WTC11 (cell line): ENCODE results near the gene SPHK2. TPM values are rescaled to one million over a fixed set of nuclear protein-coding genes. Genes with fewer than 3 reads are reported as not detected.

Experiments
- CREM ChIP-seq: sonication (generic); formaldehyde crosslinking; IDR thresholded peaks from 2 replicates; pipeline ENCODE4 v1.8.1; 2022; ENCODE audit warnings: mild to moderate bottlenecking, missing genetic modification reagents, moderate library complexity
- ELF4 ChIP-seq: sonication (generic); formaldehyde crosslinking; IDR thresholded peaks from 2 replicates; pipeline ENCODE4 v1.8.1; 2022; ENCODE audit warnings: low read depth, mild to moderate bottlenecking, moderate library complexity, missing genetic modification reagents
- EMX1 ChIP-seq: fragments of 250-450 bp; sonication (Bioruptor Pico); IDR thresholded peaks from 2 replicates; pipeline ENCODE4 v1.8.0; 2021; ENCODE audit warnings: mild to moderate bottlenecking
- ETV6 ChIP-seq: sonication (generic); formaldehyde crosslinking; IDR thresholded peaks from 2 replicates; pipeline ENCODE4 v1.8.1; 2022; ENCODE audit warnings: mild to moderate bottlenecking, missing genetic modification reagents
- FOXJ3 ChIP-seq: sonication (generic); formaldehyde crosslinking; IDR thresholded peaks from 2 replicates; pipeline ENCODE4 v1.9.0; 2021; ENCODE audit warnings: missing genetic modification reagents, mild to moderate bottlenecking, borderline replicate concordance
- FOXK1 ChIP-seq: sonication (generic); formaldehyde crosslinking; IDR thresholded peaks from 2 replicates; pipeline ENCODE4 v1.8.0; 2022; ENCODE audit warnings: mild to moderate bottlenecking, moderate library complexity, missing genetic modification reagents
- HMGA2 ChIP-seq: fragments of 250-450 bp; sonication (Bioruptor Pico); IDR thresholded peaks from 2 replicates; pipeline ENCODE4 v1.4.0; 2021; ENCODE audit warnings: mild to moderate bottlenecking, moderate library complexity
- JUN ChIP-seq: sonication (generic); formaldehyde crosslinking; IDR thresholded peaks from 2 replicates; pipeline ENCODE4 v1.8.0; 2023; ENCODE audit warnings: mild to moderate bottlenecking, missing genetic modification reagents
- MXD4 ChIP-seq: fragments of 250-450 bp; sonication (Bioruptor Pico); IDR thresholded peaks from 2 replicates; pipeline ENCODE4 v1.8.0; 2021; ENCODE audit warnings: mild to moderate bottlenecking, moderate library complexity, borderline replicate concordance
- MYBL2 ChIP-seq: sonication (generic); formaldehyde crosslinking; IDR thresholded peaks from 2 replicates; pipeline ENCODE4 v1.8.1; 2023; ENCODE audit warnings: mild to moderate bottlenecking, moderate library complexity, missing genetic modification reagents
- NFYB ChIP-seq: sonication (generic); formaldehyde crosslinking; conservative IDR thresholded peaks from 2 replicates; pipeline ENCODE4 v1.8.0; 2022; ENCODE audit warnings: low read depth, missing genetic modification reagents
- OVOL2 ChIP-seq: fragments of 250-450 bp; sonication (Bioruptor Pico); IDR thresholded peaks from 2 replicates; pipeline ENCODE4 v1.9.0; 2021; ENCODE audit warnings: mild to moderate bottlenecking, borderline replicate concordance
- SMAD3 ChIP-seq: sonication (generic); formaldehyde crosslinking; IDR thresholded peaks from 2 replicates; pipeline ENCODE4 v1.8.0; 2022; ENCODE audit warnings: missing genetic modification reagents, mild to moderate bottlenecking, borderline replicate concordance
- SMAD4 ChIP-seq: sonication (generic); formaldehyde crosslinking; IDR thresholded peaks from 2 replicates; pipeline ENCODE4 v1.8.0; 2022; ENCODE audit warnings: mild to moderate bottlenecking, missing genetic modification reagents
- SP1 ChIP-seq: sonication (generic); formaldehyde crosslinking; conservative IDR thresholded peaks from 2 replicates; pipeline ENCODE4 v1.8.1; 2022; ENCODE audit warnings: missing genetic modification reagents
- ZBTB21 ChIP-seq: sonication (generic); formaldehyde crosslinking; IDR thresholded peaks from 2 replicates; pipeline ENCODE4 v1.8.1; 2023; ENCODE audit warnings: mild to moderate bottlenecking, missing genetic modification reagents, borderline replicate concordance
- ZNF121 ChIP-seq: sonication (generic); formaldehyde crosslinking; IDR thresholded peaks from 2 replicates; pipeline ENCODE4 v1.8.0; 2023; ENCODE audit warnings: missing genetic modification reagents
- ZNF219 ChIP-seq: sonication (generic); formaldehyde crosslinking; IDR thresholded peaks from 2 replicates; pipeline ENCODE4 v1.8.0; 2023; ENCODE audit warnings: missing genetic modification reagents, mild to moderate bottlenecking, borderline replicate concordance
- ZNF232 ChIP-seq: sonication (generic); formaldehyde crosslinking; IDR thresholded peaks from 2 replicates; pipeline ENCODE4 v1.8.0; 2022; ENCODE audit warnings: mild to moderate bottlenecking, missing genetic modification reagents
- ZNF416 ChIP-seq: fragments of 250-450 bp; sonication (Bioruptor Pico); IDR thresholded peaks from 2 replicates; pipeline ENCODE4 v1.9.0; 2021; ENCODE audit warnings: mild to moderate bottlenecking, inconsistent platforms
- total RNA-seq: library from RNA; stranded (reverse); gene quantifications from 3 replicates; pipeline ENCODE4 v1.2.3, GENCODE V29; 2021
- TF ChIP-seq, protein P1 (sequence below): sonication (generic); formaldehyde crosslinking; IDR thresholded peaks from 2 replicates; pipeline ENCODE4 v1.8.0; 2022; ENCODE audit warnings: mild to moderate bottlenecking, missing genetic modification reagents
- TF ChIP-seq, protein P2 (sequence below): sonication (generic); formaldehyde crosslinking; IDR thresholded peaks from 2 replicates; pipeline ENCODE4 v1.8.0; 2022; ENCODE audit warnings: mild to moderate bottlenecking, missing genetic modification reagents
- TF ChIP-seq, protein P3 (sequence below): sonication (generic); formaldehyde crosslinking; IDR thresholded peaks from 2 replicates; pipeline ENCODE4 v1.8.1; 2023; ENCODE audit warnings: mild to moderate bottlenecking, missing genetic modification reagents, moderate library complexity
- TF ChIP-seq, protein P4 (sequence below): sonication (generic); formaldehyde crosslinking; IDR thresholded peaks from 2 replicates; pipeline ENCODE4 v1.8.1; 2022; ENCODE audit warnings: low read depth, missing genetic modification reagents, borderline replicate concordance
- TF ChIP-seq, protein P5 (sequence below): fragments of 250-450 bp; sonication (Bioruptor Pico); IDR thresholded peaks from 2 replicates; pipeline ENCODE4 v2.1.2; 2022; ENCODE audit warnings: mild to moderate bottlenecking, moderate library complexity
- TF ChIP-seq, protein P6 (sequence below): sonication (generic); formaldehyde crosslinking; IDR thresholded peaks from 2 replicates; pipeline ENCODE4 v1.8.1; 2022; ENCODE audit warnings: mild to moderate bottlenecking, moderate library complexity, missing genetic modification reagents
- TF ChIP-seq, protein P7 (sequence below): fragments of 200-600 bp; IDR thresholded peaks from 2 replicates; pipeline ENCODE4 v1.8.0; 2022; ENCODE audit warnings: antibody characterized with exemption
- TF ChIP-seq, protein P8 (sequence below): fragments of 250-450 bp; sonication (Bioruptor Pico); conservative IDR thresholded peaks from 2 replicates; pipeline ENCODE4 v1.9.0; 2021; ENCODE audit warnings: mild to moderate bottlenecking
- TF ChIP-seq, protein P9 (sequence below): fragments of 250-450 bp; sonication (Bioruptor Pico); IDR thresholded peaks from 2 replicates; pipeline ENCODE4 v1.9.0; 2021; ENCODE audit warnings: moderate library complexity, mild to moderate bottlenecking, inconsistent platforms, borderline replicate concordance

Gene SPHK2
- total RNA-seq, 1 experiment from 2014 or later = 64.6 TPM

DNA sequence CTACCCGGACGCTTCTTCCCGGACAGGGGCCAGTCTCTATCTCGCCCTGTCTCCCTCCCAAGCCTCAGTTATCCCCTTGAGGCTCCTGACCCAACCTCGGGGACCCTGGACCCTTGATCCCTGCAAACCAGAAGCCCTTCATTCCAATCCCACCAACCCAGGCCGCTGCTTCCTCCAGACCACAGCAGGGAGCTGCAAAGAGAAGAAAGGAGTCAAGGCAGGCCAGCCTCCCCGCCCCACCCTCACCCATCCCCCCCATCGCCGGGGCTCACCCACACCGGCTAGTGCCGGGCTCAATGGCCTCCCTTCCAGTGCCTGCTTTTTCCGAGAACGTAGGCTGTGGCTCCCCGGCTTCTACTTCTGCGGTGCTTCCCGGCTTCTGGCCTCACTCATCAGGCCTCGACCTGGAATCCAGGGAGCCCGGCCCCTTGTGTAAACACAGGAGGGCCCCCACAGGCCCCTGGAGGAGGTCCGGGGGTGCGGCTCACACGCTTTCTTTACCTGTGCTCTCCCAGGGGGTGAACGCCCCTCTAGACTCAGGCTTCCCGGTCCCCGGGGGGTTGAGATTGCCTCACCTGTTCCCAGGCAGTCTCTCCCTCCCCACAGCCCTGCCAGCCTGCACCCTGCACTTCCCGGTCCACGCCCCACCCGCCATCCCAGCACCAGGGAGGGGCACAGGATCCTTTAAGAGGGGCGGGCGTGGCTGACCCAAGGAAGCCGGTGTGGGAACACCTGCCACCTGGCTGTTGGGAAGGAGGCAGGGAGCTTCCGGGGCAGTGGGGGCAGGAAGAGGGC, 4.7 kb upstream of the SPHK2 start, which contains the start of gene FAM83E (continued):
- TF ChIP-seq, protein P1, sequence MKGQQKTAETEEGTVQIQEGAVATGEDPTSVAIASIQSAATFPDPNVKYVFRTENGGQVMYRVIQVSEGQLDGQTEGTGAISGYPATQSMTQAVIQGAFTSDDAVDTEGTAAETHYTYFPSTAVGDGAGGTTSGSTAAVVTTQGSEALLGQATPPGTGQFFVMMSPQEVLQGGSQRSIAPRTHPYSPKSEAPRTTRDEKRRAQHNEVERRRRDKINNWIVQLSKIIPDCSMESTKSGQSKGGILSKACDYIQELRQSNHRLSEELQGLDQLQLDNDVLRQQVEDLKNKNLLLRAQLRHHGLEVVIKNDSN (CRISPR knock-in tag) = no peak
- TF ChIP-seq ZNF232 (CRISPR knock-in tag) (no peak), OVOL2 (CRISPR knock-in tag) (no peak), ZNF416 (CRISPR knock-in tag) (peak; percentile 98), ETV6 (no peak; the same call in none of the 2 replicates), SMAD4 (CRISPR knock-in tag) (no peak), CREM (0 out of 2 replicates have a peak, but pooled peaks have one; percentile 51), ELF4 (CRISPR knock-in tag) (no peak), ZBTB21 (CRISPR knock-in tag) (no peak), EMX1 (CRISPR knock-in tag) (peak; percentile 95), MYBL2 (no peak), NFYB (CRISPR knock-in tag) (no peak), MXD4 (CRISPR knock-in tag) (no peak), FOXJ3 (CRISPR knock-in tag) (no peak), JUN (no peak), SP1 (CRISPR knock-in tag) (peak; percentile 21), HMGA2 (CRISPR knock-in tag) (no peak), SMAD3 (no peak), FOXK1 (CRISPR knock-in tag) (no peak), ZNF121 (CRISPR knock-in tag) (no peak), ZNF219 (no peak)
- TF ChIP-seq, protein P2, sequence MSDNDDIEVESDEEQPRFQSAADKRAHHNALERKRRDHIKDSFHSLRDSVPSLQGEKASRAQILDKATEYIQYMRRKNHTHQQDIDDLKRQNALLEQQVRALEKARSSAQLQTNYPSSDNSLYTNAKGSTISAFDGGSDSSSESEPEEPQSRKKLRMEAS (CRISPR knock-in tag) = no peak; the same call in none of the 2 replicates
- TF ChIP-seq, protein P3, sequence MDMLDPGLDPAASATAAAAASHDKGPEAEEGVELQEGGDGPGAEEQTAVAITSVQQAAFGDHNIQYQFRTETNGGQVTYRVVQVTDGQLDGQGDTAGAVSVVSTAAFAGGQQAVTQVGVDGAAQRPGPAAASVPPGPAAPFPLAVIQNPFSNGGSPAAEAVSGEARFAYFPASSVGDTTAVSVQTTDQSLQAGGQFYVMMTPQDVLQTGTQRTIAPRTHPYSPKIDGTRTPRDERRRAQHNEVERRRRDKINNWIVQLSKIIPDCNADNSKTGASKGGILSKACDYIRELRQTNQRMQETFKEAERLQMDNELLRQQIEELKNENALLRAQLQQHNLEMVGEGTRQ (CRISPR knock-in tag) = no peak; the same call in 1 of the 2 replicates
- TF ChIP-seq, protein P4, sequence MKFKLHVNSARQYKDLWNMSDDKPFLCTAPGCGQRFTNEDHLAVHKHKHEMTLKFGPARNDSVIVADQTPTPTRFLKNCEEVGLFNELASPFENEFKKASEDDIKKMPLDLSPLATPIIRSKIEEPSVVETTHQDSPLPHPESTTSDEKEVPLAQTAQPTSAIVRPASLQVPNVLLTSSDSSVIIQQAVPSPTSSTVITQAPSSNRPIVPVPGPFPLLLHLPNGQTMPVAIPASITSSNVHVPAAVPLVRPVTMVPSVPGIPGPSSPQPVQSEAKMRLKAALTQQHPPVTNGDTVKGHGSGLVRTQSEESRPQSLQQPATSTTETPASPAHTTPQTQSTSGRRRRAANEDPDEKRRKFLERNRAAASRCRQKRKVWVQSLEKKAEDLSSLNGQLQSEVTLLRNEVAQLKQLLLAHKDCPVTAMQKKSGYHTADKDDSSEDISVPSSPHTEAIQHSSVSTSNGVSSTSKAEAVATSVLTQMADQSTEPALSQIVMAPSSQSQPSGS (CRISPR knock-in tag) = no peak
- TF ChIP-seq, protein P5, sequence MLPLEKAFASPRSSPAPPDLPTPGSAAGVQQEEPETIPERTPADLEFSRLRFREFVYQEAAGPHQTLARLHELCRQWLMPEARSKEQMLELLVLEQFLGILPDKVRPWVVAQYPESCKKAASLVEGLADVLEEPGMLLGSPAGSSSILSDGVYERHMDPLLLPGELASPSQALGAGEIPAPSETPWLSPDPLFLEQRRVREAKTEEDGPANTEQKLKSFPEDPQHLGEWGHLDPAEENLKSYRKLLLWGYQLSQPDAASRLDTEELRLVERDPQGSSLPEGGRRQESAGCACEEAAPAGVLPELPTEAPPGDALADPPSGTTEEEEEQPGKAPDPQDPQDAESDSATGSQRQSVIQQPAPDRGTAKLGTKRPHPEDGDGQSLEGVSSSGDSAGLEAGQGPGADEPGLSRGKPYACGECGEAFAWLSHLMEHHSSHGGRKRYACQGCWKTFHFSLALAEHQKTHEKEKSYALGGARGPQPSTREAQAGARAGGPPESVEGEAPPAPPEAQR (CRISPR knock-in tag) = no peak
- TF ChIP-seq, protein P6, sequence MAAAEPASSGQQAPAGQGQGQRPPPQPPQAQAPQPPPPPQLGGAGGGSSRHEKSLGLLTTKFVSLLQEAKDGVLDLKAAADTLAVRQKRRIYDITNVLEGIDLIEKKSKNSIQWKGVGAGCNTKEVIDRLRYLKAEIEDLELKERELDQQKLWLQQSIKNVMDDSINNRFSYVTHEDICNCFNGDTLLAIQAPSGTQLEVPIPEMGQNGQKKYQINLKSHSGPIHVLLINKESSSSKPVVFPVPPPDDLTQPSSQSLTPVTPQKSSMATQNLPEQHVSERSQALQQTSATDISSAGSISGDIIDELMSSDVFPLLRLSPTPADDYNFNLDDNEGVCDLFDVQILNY (CRISPR knock-in tag) = no peak
- TF ChIP-seq, protein P7, sequence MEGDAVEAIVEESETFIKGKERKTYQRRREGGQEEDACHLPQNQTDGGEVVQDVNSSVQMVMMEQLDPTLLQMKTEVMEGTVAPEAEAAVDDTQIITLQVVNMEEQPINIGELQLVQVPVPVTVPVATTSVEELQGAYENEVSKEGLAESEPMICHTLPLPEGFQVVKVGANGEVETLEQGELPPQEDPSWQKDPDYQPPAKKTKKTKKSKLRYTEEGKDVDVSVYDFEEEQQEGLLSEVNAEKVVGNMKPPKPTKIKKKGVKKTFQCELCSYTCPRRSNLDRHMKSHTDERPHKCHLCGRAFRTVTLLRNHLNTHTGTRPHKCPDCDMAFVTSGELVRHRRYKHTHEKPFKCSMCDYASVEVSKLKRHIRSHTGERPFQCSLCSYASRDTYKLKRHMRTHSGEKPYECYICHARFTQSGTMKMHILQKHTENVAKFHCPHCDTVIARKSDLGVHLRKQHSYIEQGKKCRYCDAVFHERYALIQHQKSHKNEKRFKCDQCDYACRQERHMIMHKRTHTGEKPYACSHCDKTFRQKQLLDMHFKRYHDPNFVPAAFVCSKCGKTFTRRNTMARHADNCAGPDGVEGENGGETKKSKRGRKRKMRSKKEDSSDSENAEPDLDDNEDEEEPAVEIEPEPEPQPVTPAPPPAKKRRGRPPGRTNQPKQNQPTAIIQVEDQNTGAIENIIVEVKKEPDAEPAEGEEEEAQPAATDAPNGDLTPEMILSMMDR = no peak
- TF ChIP-seq, protein P8, sequence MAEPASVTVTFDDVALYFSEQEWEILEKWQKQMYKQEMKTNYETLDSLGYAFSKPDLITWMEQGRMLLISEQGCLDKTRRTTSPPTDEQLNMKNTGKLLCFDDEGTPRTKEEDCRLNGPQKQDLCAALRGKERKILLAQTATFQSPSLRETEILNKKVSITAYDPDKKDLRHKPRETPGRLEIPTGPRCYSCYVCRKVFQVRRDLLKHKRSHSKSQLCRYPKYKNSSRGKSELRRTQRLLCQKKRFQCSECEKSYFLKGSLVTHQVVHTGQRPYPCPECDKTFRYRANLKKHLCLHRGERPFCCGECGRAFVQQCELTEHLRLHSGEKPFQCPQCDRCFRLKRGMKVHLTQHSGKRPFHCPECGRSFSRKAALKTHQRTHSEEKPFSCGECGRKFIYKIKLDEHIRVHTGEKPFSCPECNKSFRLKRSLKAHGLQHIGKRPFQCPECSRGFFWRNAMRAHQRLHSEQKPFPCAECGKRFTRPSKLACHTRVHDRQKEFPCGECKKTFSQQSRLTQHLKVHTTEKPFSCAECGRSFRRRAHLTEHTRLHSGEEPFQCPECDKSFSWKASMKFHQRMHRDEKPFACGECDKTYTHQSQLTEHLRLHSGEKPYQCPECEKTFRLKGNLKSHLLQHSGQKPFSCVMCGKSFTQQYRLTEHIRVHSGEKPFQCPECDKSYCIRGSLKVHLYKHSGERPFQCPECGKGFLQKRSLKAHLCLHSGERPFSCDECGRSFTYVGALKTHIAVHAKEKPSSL (CRISPR knock-in tag) = peak; percentile 97
- TF ChIP-seq, protein P9, sequence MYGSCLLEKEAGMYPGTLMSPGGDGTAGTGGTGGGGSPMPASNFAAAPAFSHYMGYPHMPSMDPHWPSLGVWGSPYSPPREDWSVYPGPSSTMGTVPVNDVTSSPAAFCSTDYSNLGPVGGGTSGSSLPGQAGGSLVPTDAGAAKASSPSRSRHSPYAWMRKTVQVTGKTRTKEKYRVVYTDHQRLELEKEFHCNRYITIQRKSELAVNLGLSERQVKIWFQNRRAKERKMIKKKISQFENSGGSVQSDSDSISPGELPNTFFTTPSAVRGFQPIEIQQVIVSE (CRISPR knock-in tag) = no peak
